Measurements from ENCODE around the gene KRTAP10-3. TPM values are rescaled to one million over a fixed set of nuclear protein-coding genes. Genes with fewer than 3 reads are reported as not detected.

KRTAP10-3 gene
- total RNA-seq, 1 experiment from 2014 or later: not detected

DNA sequence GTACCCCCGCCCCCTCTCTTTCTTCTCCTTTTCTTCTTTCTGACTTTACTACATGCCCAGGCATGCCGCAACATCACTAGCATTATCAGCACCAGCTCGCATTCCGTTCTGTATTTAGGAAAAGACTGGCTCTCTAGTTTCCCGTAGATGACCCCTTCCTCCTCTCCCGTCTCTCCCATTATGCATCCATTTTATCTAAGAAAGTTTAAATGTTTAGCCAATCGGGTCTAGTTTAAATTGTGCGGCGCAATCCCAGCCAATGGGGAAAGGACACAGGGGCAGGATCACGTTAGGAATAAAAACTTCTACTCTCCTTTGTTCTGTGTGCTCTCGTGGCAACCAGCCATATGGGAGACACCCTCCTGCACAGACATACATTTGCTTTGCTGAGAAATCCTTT lies 39.5 kb upstream of the KRTAP10-3 start:
- DNase-seq: no peak
- Mint-ChIP-seq H3K4me3 (ENCODE audit: low read depth, unreplicated experiment) (no peak overlapping the region), H3K36me3 (ENCODE audit: insufficient read depth, unreplicated experiment) (no peaks in the 10 kb centered on the region), H3K4me1 (ENCODE audit: low read depth, unreplicated experiment) (no peaks in the 10 kb centered on the region), H3K9me3 (ENCODE audit: low read depth, unreplicated experiment) (no peaks in the 10 kb centered on the region), H3K27me3 (ENCODE audit: unreplicated experiment) (peaks cover 89% of the 10 kb centered on the region), H3K27ac (ENCODE audit: unreplicated experiment) (no peak overlapping the region)
- intact Hi-C loops (cut with micrococcal nuclease; ENCODE audit: unreplicated experiment): no loop called here
- TF ChIP-seq, protein P1, sequence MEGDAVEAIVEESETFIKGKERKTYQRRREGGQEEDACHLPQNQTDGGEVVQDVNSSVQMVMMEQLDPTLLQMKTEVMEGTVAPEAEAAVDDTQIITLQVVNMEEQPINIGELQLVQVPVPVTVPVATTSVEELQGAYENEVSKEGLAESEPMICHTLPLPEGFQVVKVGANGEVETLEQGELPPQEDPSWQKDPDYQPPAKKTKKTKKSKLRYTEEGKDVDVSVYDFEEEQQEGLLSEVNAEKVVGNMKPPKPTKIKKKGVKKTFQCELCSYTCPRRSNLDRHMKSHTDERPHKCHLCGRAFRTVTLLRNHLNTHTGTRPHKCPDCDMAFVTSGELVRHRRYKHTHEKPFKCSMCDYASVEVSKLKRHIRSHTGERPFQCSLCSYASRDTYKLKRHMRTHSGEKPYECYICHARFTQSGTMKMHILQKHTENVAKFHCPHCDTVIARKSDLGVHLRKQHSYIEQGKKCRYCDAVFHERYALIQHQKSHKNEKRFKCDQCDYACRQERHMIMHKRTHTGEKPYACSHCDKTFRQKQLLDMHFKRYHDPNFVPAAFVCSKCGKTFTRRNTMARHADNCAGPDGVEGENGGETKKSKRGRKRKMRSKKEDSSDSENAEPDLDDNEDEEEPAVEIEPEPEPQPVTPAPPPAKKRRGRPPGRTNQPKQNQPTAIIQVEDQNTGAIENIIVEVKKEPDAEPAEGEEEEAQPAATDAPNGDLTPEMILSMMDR (IDR thresholded peaks at IDR 0.05; ENCODE audit: unreplicated experiment): no peak
- CTCF ChIA-PET: no interaction called here
- no TSS peak for BruUV-seq (replicated peaks)

DNA sequence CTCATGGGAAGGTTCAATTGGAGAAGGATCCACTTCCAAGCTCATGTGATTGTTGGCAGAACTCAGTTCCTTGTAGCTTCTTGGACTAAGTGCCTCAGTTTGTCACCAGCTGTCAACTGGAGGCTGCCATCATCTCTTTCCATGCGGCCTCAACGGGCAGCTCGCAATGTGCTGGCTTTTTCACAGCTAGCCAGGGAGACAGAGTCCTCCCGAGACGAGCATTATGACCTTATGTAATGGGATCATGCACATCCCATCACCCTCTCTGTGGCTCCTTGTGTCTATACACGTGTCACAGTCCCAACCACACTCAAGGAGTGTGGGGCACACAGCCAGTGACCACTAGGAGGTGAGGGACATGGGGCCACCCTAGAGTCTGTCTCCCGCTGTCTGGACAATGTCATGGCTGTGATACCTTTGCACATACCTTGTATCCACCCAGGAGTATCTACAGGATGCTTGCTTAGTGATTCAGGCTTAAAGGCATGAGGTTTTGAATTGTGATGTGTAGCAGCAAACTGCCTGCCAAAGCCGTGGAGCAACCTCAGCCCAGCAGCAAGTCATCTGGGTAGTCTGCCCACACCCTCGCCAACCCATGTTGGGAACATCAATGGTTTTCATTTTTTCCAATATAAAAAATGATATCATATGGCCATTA lies 37.6 kb upstream of the KRTAP10-3 start:
- peaks cover 97% of the 10 kb centered on the region for H3K27me3 Mint-ChIP-seq (ENCODE audit: unreplicated experiment)
- intact Hi-C loops (cut with micrococcal nuclease; ENCODE audit: unreplicated experiment): no loop called here
- CTCF ChIA-PET: no interaction called here
- no peaks in the 10 kb centered on the region for H3K4me1 Mint-ChIP-seq (ENCODE audit: low read depth, unreplicated experiment)
- H3K36me3 Mint-ChIP-seq (ENCODE audit: insufficient read depth, unreplicated experiment): peaks cover 5% of the 10 kb centered on the region
- no peak overlapping the region for H3K4me3 Mint-ChIP-seq (ENCODE audit: low read depth, unreplicated experiment)
- no TSS peak for BruUV-seq (replicated peaks)
- TF ChIP-seq, protein P1 (IDR thresholded peaks at IDR 0.05; ENCODE audit: unreplicated experiment): no peak
- no peaks in the 10 kb centered on the region for H3K9me3 Mint-ChIP-seq (ENCODE audit: low read depth, unreplicated experiment)
- no peak for DNase-seq
- H3K27ac Mint-ChIP-seq (ENCODE audit: unreplicated experiment): no peak overlapping the region

DNA sequence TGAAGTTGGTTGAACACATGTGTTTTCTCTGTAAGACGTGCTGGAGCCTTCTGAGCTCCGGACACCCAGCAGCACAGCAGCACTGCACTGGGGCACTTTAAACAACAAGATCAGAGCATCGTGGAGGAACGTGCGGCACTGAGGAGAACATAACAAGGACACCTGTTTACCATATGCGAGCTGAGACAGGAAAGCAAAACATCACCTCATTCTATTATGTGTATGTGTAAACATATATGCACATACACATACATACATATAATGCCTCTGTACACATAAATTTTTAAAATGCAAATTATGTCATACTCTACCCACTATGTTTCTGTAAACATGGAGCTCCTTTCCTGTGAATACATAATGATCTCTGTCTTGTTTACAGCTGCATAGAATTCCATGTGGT lies 36.9 kb upstream of the KRTAP10-3 start:
- Mint-ChIP-seq H3K27ac (ENCODE audit: unreplicated experiment) (no peak overlapping the region), H3K4me1 (ENCODE audit: low read depth, unreplicated experiment) (no peaks in the 10 kb centered on the region), H3K27me3 (ENCODE audit: unreplicated experiment) (peaks cover 97% of the 10 kb centered on the region), H3K4me3 (ENCODE audit: low read depth, unreplicated experiment) (no peak overlapping the region), H3K36me3 (ENCODE audit: insufficient read depth, unreplicated experiment) (peaks cover 5% of the 10 kb centered on the region), H3K9me3 (ENCODE audit: low read depth, unreplicated experiment) (no peaks in the 10 kb centered on the region)
- no TSS peak for BruUV-seq (replicated peaks)
- CTCF ChIA-PET: no interaction called here
- no peak for DNase-seq
- intact Hi-C loops (cut with micrococcal nuclease; ENCODE audit: unreplicated experiment): no loop called here
- TF ChIP-seq, protein P1 (IDR thresholded peaks at IDR 0.05; ENCODE audit: unreplicated experiment): no peak

DNA sequence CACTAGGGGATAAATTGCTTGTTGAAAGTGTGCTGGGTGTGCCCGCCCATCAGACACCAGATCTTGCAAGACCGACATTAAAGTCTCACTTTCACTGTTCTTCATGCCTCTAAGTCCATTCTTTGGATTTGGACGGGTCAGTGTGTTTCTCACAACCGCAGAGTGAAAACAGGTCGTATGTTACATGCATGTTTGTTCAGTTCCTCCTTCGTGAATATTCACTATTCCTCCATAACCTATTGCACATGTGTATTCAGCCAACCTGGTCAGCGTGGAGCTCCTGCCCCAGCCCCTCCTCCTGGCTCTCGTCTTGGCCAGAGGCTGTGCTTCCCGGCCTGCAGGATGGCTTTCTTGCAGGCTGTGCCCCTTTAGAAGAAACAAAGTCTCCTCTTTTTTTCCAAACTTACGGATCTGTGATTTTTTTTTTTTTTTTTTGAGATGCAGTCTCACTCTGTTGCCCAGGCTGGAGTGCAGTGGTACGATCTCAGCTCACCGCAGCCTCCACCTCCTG lies 35.9 kb upstream of the KRTAP10-3 start:
- BruUV-seq (replicated peaks): no TSS peak
- Mint-ChIP-seq H3K27me3 (ENCODE audit: unreplicated experiment) (peaks cover 97% of the 10 kb centered on the region), H3K4me1 (ENCODE audit: low read depth, unreplicated experiment) (no peaks in the 10 kb centered on the region), H3K36me3 (ENCODE audit: insufficient read depth, unreplicated experiment) (peaks cover 5% of the 10 kb centered on the region), H3K4me3 (ENCODE audit: low read depth, unreplicated experiment) (no peak overlapping the region), H3K27ac (ENCODE audit: unreplicated experiment) (no peak overlapping the region), H3K9me3 (ENCODE audit: low read depth, unreplicated experiment) (no peaks in the 10 kb centered on the region)
- intact Hi-C loops (cut with micrococcal nuclease; ENCODE audit: unreplicated experiment): no loop called here
- TF ChIP-seq, protein P1 (IDR thresholded peaks at IDR 0.05; ENCODE audit: unreplicated experiment): no peak
- DNase-seq: no peak
- CTCF ChIA-PET: no interaction called here

Measured in Calu3 (cell line).